ENCODE data around the gene UACA. TPM values are rescaled to one million over a fixed set of nuclear protein-coding genes. Genes with fewer than 3 reads are reported as not detected.

Gene UACA
- total and polyA plus RNA-seq, 3 experiments from 2014 or later = 0.53 to 0.81 TPM; not detected in 1

- no peaks in the 10 kb centered on the region for H3K4me1 ChIP-seq (ENCODE audit: insufficient read depth, low read length)
- H3K4me1 Mint-ChIP-seq = no peaks in the 10 kb centered on the region
- H3K36me3 Mint-ChIP-seq = no peaks in the 10 kb centered on the region
- H3K9me3 ChIP-seq (ENCODE audit: low read length) = no peaks in the 10 kb centered on the region
- no peak overlapping the region for H3K4me3 ChIP-seq (ENCODE audit: low read length)
- ChIA-PET POLR2A (no interaction called here), CTCF (no interaction called here)
- H3K27ac ChIP-seq (ENCODE audit: low read depth, low read length) = no peak overlapping the region
- H3K9me3 Mint-ChIP-seq = no peaks in the 10 kb centered on the region
- DNase-seq = no peak
- H3K27me3 ChIP-seq (ENCODE audit: insufficient read depth, low read length, poor library complexity, severe bottlenecking) = no peaks in the 10 kb centered on the region
- H3K27me3 Mint-ChIP-seq = peaks cover 3 to 34% of the 10 kb centered on the region in 2 donors
- H3K36me3 ChIP-seq (ENCODE audit: insufficient read depth, low read length) = no peaks in the 10 kb centered on the region
- no peak overlapping the region for H3K4me3 Mint-ChIP-seq
- no peak overlapping the region for H3K27ac Mint-ChIP-seq
These were observed 111.0 kb downstream of the UACA start for GRCh38 chr15:70652341-70652740.

GRCh38 chr15:70651303-70651845, 112.0 kb downstream of the UACA start:
- CTCF ChIA-PET = no interaction called here
- H3K36me3 ChIP-seq (ENCODE audit: insufficient read depth, low read length) = no peaks in the 10 kb centered on the region
- H3K27ac Mint-ChIP-seq = no peak overlapping the region
- H3K4me3 ChIP-seq (ENCODE audit: low read length) = no peak overlapping the region
- POLR2A ChIA-PET = no interaction called here
- H3K36me3 Mint-ChIP-seq = no peaks in the 10 kb centered on the region
- no peak overlapping the region for H3K27ac ChIP-seq (ENCODE audit: low read depth, low read length)
- H3K4me1 ChIP-seq (ENCODE audit: insufficient read depth, low read length) = no peaks in the 10 kb centered on the region
- peaks cover 3 to 40% of the 10 kb centered on the region in 2 donors for H3K27me3 Mint-ChIP-seq
- no peaks in the 10 kb centered on the region for H3K9me3 Mint-ChIP-seq
- H3K9me3 ChIP-seq (ENCODE audit: low read length) = no peaks in the 10 kb centered on the region
- H3K4me1 Mint-ChIP-seq = no peaks in the 10 kb centered on the region
- no peak overlapping the region for H3K4me3 Mint-ChIP-seq
- H3K27me3 ChIP-seq (ENCODE audit: insufficient read depth, low read length, poor library complexity, severe bottlenecking) = no peaks in the 10 kb centered on the region
- DNase-seq = no peak

GRCh38 chr15:70650567-70651302, 112.6 kb downstream of the UACA start:
- Histone ChIP-seq H3K27me3 (ENCODE audit: insufficient read depth, low read length, poor library complexity, severe bottlenecking) (no peaks in the 10 kb centered on the region), H3K36me3 (ENCODE audit: insufficient read depth, low read length) (no peaks in the 10 kb centered on the region), H3K4me3 (ENCODE audit: low read length) (no peak overlapping the region), H3K27ac (ENCODE audit: low read depth, low read length) (no peak overlapping the region), H3K9me3 (ENCODE audit: low read length) (no peaks in the 10 kb centered on the region), H3K4me1 (ENCODE audit: insufficient read depth, low read length) (no peaks in the 10 kb centered on the region)
- ChIA-PET POLR2A (no interaction called here), CTCF (no interaction called here)
- Mint-ChIP-seq H3K4me1 (no peaks in the 10 kb centered on the region), H3K9me3 (no peaks in the 10 kb centered on the region), H3K4me3 (no peak overlapping the region), H3K27me3 (peaks cover 3 to 44% of the 10 kb centered on the region in 2 donors), H3K36me3 (no peaks in the 10 kb centered on the region), H3K27ac (no peak overlapping the region)
- no peak for DNase-seq

- H3K27me3 Mint-ChIP-seq = peaks cover 3 to 52% of the 10 kb centered on the region in 2 donors
- no peak overlapping the region for H3K27ac ChIP-seq (ENCODE audit: low read depth, low read length)
- H3K36me3 Mint-ChIP-seq = no peaks in the 10 kb centered on the region
- no peak overlapping the region for H3K4me3 Mint-ChIP-seq
- no peaks in the 10 kb centered on the region for H3K9me3 ChIP-seq (ENCODE audit: low read length)
- H3K4me3 ChIP-seq (ENCODE audit: low read length) = no peak overlapping the region
- no peaks in the 10 kb centered on the region for H3K27me3 ChIP-seq (ENCODE audit: insufficient read depth, low read length, poor library complexity, severe bottlenecking)
- DNase-seq = no peak
- no peak overlapping the region for H3K27ac Mint-ChIP-seq
- H3K36me3 ChIP-seq (ENCODE audit: insufficient read depth, low read length) = no peaks in the 10 kb centered on the region
- POLR2A ChIA-PET = no interaction called here
- CTCF ChIA-PET = no interaction called here
- no peaks in the 10 kb centered on the region for H3K9me3 Mint-ChIP-seq
- no peaks in the 10 kb centered on the region for H3K4me1 ChIP-seq (ENCODE audit: insufficient read depth, low read length)
- H3K4me1 Mint-ChIP-seq = no peaks in the 10 kb centered on the region
These were observed 116.0 kb downstream of the UACA start for GRCh38 chr15:70647396-70647795.

- Histone ChIP-seq H3K4me3 (ENCODE audit: low read length) (no peak overlapping the region), H3K9me3 (ENCODE audit: low read length) (no peaks in the 10 kb centered on the region), H3K27ac (ENCODE audit: low read depth, low read length) (no peak overlapping the region), H3K4me1 (ENCODE audit: insufficient read depth, low read length) (no peaks in the 10 kb centered on the region), H3K27me3 (ENCODE audit: insufficient read depth, low read length, poor library complexity, severe bottlenecking) (no peaks in the 10 kb centered on the region), H3K36me3 (ENCODE audit: insufficient read depth, low read length) (no peaks in the 10 kb centered on the region)
- ChIA-PET POLR2A (no interaction called here), CTCF (no interaction called here)
- Mint-ChIP-seq H3K4me1 (no peaks in the 10 kb centered on the region), H3K4me3 (no peak overlapping the region), H3K27ac (no peak overlapping the region), H3K9me3 (no peaks in the 10 kb centered on the region), H3K27me3 (peaks cover 3 to 45% of the 10 kb centered on the region in 2 donors), H3K36me3 (no peaks in the 10 kb centered on the region)
- no peak for DNase-seq
These were observed 117.2 kb downstream of the UACA start for GRCh38 chr15:70646169-70646568.

- H3K4me3 ChIP-seq (ENCODE audit: low read length) = no peak overlapping the region
- H3K36me3 Mint-ChIP-seq = no peaks in the 10 kb centered on the region
- H3K4me1 Mint-ChIP-seq = no peaks in the 10 kb centered on the region
- ChIA-PET CTCF (no interaction called here), POLR2A (no interaction called here)
- H3K9me3 ChIP-seq (ENCODE audit: low read length) = no peaks in the 10 kb centered on the region
- no peak overlapping the region for H3K27ac ChIP-seq (ENCODE audit: low read depth, low read length)
- H3K27ac Mint-ChIP-seq = no peak overlapping the region
- no peaks in the 10 kb centered on the region for H3K4me1 ChIP-seq (ENCODE audit: insufficient read depth, low read length)
- DNase-seq = no peak
- no peaks in the 10 kb centered on the region for H3K9me3 Mint-ChIP-seq
- no peak overlapping the region for H3K4me3 Mint-ChIP-seq
- H3K27me3 ChIP-seq (ENCODE audit: insufficient read depth, low read length, poor library complexity, severe bottlenecking) = no peaks in the 10 kb centered on the region
- H3K36me3 ChIP-seq (ENCODE audit: insufficient read depth, low read length) = no peaks in the 10 kb centered on the region
- H3K27me3 Mint-ChIP-seq = peaks cover 0 to 30% of the 10 kb centered on the region in 2 donors
These were observed 119.6 kb downstream of the UACA start for GRCh38 chr15:70643783-70644125.

GRCh38 chr15:70643106-70643782, 120.1 kb downstream of the UACA start:
- Mint-ChIP-seq H3K27me3 (peaks cover 2 to 30% of the 10 kb centered on the region in 2 donors), H3K9me3 (no peaks in the 10 kb centered on the region), H3K4me3 (no peak overlapping the region), H3K36me3 (no peaks in the 10 kb centered on the region), H3K4me1 (no peaks in the 10 kb centered on the region), H3K27ac (no peak overlapping the region)
- CTCF ChIA-PET = no interaction called here
- POLR2A ChIA-PET = no interaction called here
- no peak for DNase-seq
- Histone ChIP-seq H3K27ac (ENCODE audit: low read depth, low read length) (no peak overlapping the region), H3K9me3 (ENCODE audit: low read length) (no peaks in the 10 kb centered on the region), H3K27me3 (ENCODE audit: insufficient read depth, low read length, poor library complexity, severe bottlenecking) (no peaks in the 10 kb centered on the region), H3K4me1 (ENCODE audit: insufficient read depth, low read length) (no peaks in the 10 kb centered on the region), H3K4me3 (ENCODE audit: low read length) (no peak overlapping the region), H3K36me3 (ENCODE audit: insufficient read depth, low read length) (no peaks in the 10 kb centered on the region)

GRCh38 chr15:70636540-70637165, 126.7 kb downstream of the UACA start:
- Mint-ChIP-seq H3K36me3 (peaks cover 0 to 2% (median 0%) of the 10 kb centered on the region in 3 donors), H3K27ac (no peak overlapping the region), H3K4me3 (peak overlapping the region in 1 of 7 donors; percentile 32), H3K4me1 (peaks cover 3 to 4% (median 4%) of the 10 kb centered on the region in 3 donors), H3K27me3 (peaks cover 14 to 42% of the 10 kb centered on the region in 2 donors), H3K9me3 (no peaks in the 10 kb centered on the region)
- H3K4me1 ChIP-seq (ENCODE audit: insufficient read depth, low read length) = no peaks in the 10 kb centered on the region
- DNase-seq = no peak
- POLR2A ChIA-PET = no interaction called here
- H3K27me3 ChIP-seq (ENCODE audit: insufficient read depth, low read length, poor library complexity, severe bottlenecking) = no peaks in the 10 kb centered on the region
- H3K36me3 ChIP-seq (ENCODE audit: insufficient read depth, low read length) = no peaks in the 10 kb centered on the region
- CTCF ChIA-PET = no interaction called here
- H3K27ac ChIP-seq (ENCODE audit: low read depth, low read length) = no peak overlapping the region
- no peak overlapping the region for H3K4me3 ChIP-seq (ENCODE audit: low read length)
- H3K9me3 ChIP-seq (ENCODE audit: low read length) = no peaks in the 10 kb centered on the region

All from CD8-positive, alpha-beta memory T cell (primary cell).